Coronary artery (tissue), 2 donors: ENCODE measurements around the gene GPD1L.

Experiments
- DNase-seq: peaks from one replicate; pipeline ENCODE4 v3.0.0-alpha.2; 2017; ENCODE audit warnings: low spot score
- H3K27ac ChIP-seq, 2 donors: fragments of 200-600 bp; sonication (generic); one replicate each; pipeline ENCODE4 v1.5.1; 2016 to 2019
- H3K4me3 ChIP-seq: fragments of 200-600 bp; sonication (generic); 2 replicates; pipeline ENCODE4 v1.5.1; 2016; ENCODE audit warnings: mild to moderate bottlenecking, moderate library complexity
- TF ChIP-seq, protein P1 (sequence below): fragments of 200-600 bp; sonication (generic); IDR thresholded peaks from one replicate; pipeline ENCODE4 v1.5.1; 2019; ENCODE audit warnings: antibody characterized with exemption

Gene GPD1L

DNA sequence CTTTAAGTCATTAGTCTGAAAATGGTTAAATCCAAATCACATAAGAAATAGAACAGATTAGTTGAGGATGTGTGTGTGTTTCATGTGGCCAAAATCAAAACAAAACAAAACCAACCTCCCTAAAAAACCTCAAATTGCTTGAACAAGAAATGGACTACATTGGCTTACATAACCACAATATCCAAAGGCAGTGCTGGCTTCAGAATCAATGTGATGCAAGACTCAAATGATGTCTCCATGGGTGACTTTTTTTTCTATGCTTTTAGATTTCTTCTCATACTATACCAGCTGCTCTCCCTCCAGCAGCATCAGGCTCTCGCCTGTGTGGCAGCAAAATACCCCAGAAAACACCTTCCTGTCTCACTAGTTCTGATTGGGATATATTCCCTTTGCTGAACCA, 96.1 kb downstream of the GPD1L start:
- H3K4me3 ChIP-seq = no peak overlapping the region
- DNase-seq = no peak
- TF ChIP-seq, protein P1, sequence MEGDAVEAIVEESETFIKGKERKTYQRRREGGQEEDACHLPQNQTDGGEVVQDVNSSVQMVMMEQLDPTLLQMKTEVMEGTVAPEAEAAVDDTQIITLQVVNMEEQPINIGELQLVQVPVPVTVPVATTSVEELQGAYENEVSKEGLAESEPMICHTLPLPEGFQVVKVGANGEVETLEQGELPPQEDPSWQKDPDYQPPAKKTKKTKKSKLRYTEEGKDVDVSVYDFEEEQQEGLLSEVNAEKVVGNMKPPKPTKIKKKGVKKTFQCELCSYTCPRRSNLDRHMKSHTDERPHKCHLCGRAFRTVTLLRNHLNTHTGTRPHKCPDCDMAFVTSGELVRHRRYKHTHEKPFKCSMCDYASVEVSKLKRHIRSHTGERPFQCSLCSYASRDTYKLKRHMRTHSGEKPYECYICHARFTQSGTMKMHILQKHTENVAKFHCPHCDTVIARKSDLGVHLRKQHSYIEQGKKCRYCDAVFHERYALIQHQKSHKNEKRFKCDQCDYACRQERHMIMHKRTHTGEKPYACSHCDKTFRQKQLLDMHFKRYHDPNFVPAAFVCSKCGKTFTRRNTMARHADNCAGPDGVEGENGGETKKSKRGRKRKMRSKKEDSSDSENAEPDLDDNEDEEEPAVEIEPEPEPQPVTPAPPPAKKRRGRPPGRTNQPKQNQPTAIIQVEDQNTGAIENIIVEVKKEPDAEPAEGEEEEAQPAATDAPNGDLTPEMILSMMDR = no peak
- no peak overlapping the region for H3K27ac ChIP-seq

DNA sequence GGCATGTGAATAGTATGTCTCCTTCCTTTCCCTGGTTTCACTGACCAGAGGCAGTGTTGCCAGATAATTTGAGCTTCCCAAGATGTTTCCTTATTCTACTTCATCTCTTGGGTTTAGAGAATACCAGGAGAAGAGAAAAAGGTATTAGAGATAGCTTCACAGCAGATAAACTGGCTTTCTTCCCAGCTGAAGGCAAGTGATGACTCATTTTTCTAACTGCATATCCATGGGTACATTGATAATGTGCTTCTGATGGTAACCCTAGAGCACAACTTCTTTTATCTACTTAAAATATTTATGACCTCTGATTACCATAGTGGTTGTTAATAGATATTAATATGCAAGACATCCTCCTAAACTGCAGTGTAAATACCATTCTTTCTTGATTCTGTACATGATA, 97.4 kb downstream of the GPD1L start:
- TF ChIP-seq, protein P1 = no peak
- no peak for DNase-seq
- Histone ChIP-seq H3K27ac (no peak overlapping the region), H3K4me3 (no peak overlapping the region)

DNA sequence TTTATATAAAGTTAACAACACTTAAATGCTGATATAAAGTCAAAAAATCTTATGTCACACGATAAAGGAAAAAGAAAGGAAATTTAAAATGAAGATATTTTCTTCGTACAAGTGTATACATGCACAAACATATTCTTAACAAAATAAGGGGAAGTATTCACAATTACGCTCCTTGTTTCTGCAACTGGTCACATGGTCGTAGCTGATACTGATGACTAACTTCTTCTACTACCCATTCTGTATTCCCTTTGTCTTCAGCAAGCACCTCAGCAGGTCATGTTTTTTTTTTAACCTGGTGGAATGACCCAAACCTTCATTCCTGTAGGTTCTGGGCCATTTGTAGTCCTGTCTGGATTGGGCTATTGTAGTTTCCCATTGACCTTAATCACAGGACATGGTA, 102.0 kb downstream of the GPD1L start:
- no peak overlapping the region for H3K27ac ChIP-seq
- no peak overlapping the region for H3K4me3 ChIP-seq
- TF ChIP-seq, protein P1 = no peak
- DNase-seq = no peak

DNA sequence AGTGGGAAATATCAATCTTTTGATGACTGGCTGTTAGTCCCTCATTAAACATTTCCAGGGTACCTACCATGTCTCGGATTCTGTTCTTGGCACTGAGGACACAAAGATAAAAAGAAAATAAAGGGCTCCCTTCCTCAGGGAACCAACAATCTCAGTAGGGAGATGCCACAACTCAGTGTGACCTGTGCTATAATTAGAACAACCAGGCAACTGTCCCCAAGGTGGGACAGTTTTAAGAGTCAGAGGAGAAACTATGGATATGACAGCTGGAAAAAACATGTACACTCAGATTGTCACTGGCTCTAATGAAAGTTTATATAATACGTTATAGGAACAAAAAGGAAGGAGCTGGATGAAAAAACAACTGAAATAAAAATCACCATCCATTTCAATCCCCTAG, 108.8 kb downstream of the GPD1L start:
- TF ChIP-seq, protein P1 = no peak
- H3K4me3 ChIP-seq = no peak overlapping the region
- DNase-seq = no peak
- no peak overlapping the region for H3K27ac ChIP-seq

DNA sequence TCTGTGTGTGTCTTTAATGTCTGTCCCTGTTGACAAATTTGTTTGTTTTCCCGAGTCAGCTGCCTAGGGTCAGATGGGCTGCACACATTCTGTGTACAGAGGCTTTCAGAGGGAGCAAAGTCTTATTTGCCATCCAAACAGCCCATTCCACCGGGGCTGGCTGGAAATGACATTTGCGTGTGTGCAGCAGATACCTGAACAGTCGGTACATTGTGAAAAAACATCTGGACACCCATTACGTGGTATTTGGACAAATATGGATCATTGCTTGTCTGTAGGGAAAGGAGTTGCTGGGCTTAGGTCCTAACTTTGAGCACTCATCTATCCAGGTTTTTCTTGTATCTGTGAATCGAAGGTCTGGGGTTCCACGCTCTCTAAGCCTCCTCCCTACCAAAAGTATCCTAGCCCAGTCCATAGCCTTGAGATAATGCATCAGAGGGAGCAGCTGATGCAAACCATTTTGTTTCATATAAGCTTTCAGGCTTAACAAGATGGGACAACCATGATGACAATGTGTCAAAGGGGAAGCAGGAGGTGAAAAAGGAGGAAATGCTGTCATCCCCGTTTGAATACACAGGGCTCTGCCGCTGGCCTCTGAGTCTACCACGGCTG, 109.9 kb downstream of the GPD1L start:
- Histone ChIP-seq H3K27ac (no peak overlapping the region), H3K4me3 (no peak overlapping the region)
- no peak for DNase-seq
- TF ChIP-seq, protein P1 = no peak

DNA sequence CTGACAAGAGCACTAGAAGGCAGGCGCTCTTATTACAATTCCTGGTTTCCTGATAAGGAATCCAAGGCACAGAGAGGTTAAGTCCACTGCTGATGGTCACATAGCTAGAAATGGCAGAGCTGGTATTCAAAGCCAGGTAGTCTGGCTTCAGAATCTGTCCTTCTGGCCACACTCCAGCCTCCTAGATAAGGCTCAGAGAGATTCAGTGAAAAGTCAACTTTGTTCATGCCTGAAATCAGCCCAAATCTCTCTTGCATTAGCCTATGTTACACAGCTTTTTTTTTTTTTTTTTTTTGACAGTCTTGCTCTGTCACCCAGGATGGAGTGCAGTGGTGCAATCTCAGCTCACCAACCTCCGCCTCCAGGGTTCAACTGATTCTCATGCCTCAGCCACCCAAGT, 110.9 kb downstream of the GPD1L start:
- no peak overlapping the region for H3K27ac ChIP-seq
- H3K4me3 ChIP-seq = no peak overlapping the region
- no peak for DNase-seq
- TF ChIP-seq, protein P1 = no peak
